Neural progenitor cell (in vitro differentiated cells): ENCODE measurements around the gene KPTN. TPM values are rescaled to one million over a fixed set of nuclear protein-coding genes. Genes with fewer than 3 reads are reported as not detected.

Experiments used
- DNase-seq: peaks from one replicate; pipeline ENCODE4 v3.0.0-alpha.2; 2016; ENCODE audit warnings: low spot score
- H2AFZ ChIP-seq: fragments of 200-600 bp; sonication (generic); replicated peaks from 2 replicates; pipeline ENCODE4 v1.6.1; 2016; ENCODE audit warnings: antibody characterized with exemption
- H3F3A ChIP-seq: fragments of 200-600 bp; sonication (generic); 2 replicates; pipeline ENCODE4 v1.6.1; 2016; ENCODE audit warnings: antibody characterized with exemption, low read depth
- H3K27ac ChIP-seq: fragments of 200-600 bp; sonication (generic); 2 replicates; pipeline ENCODE4 v1.5.1; 2016; ENCODE audit warnings: mild to moderate bottlenecking
- H3K27me3 ChIP-seq: fragments of 200-600 bp; sonication (generic); 2 replicates; pipeline ENCODE4 v1.6.1; 2016; ENCODE audit warnings: mild to moderate bottlenecking, moderate library complexity
- H3K36me3 ChIP-seq: fragments of 200-600 bp; sonication (generic); 2 replicates; pipeline ENCODE4 v1.5.1; 2016
- H3K4me1 ChIP-seq: fragments of 200-600 bp; sonication (generic); 2 replicates; pipeline ENCODE4 v1.6.1; 2016; ENCODE audit warnings: mixed run types
- H3K4me2 ChIP-seq: fragments of 200-600 bp; sonication (generic); 2 replicates; pipeline ENCODE4 v1.6.1; 2016
- H3K4me3 ChIP-seq: fragments of 200-600 bp; sonication (generic); 2 replicates; pipeline ENCODE4 v1.5.1; 2016
- H3K79me2 ChIP-seq: fragments of 200-600 bp; sonication (generic); 2 replicates; pipeline ENCODE4 v1.6.1; 2016; ENCODE audit warnings: low read depth
- H3K9ac ChIP-seq: fragments of 200-600 bp; sonication (generic); 2 replicates; pipeline ENCODE4 v1.6.1; 2016
- H3K9me3 ChIP-seq: fragments of 200-600 bp; sonication (generic); 2 replicates; pipeline ENCODE4 v1.5.1; 2016; ENCODE audit warnings: low read depth
- H4K20me1 ChIP-seq: fragments of 200-600 bp; sonication (generic); 2 replicates; pipeline ENCODE4 v1.6.1; 2016; ENCODE audit warnings: low read depth
- H3K27ac Mint-ChIP-seq: 3 replicates; pipeline ENCODE4 v1.8.0; 2021; ENCODE audit warnings: mixed read lengths
- H3K27me3 Mint-ChIP-seq: 2 replicates; pipeline ENCODE4 v1.8.0; 2022; ENCODE audit warnings: low read depth, mild to moderate bottlenecking, inconsistent platforms, moderate library complexity, mixed read lengths; ENCODE audit not compliant: insufficient read depth
- H3K36me3 Mint-ChIP-seq: 3 replicates; pipeline ENCODE4 v1.8.0; 2021; ENCODE audit warnings: mixed read lengths
- H3K4me1 Mint-ChIP-seq: 3 replicates; pipeline ENCODE4 v1.8.0; 2021; ENCODE audit warnings: mixed read lengths
- H3K4me3 Mint-ChIP-seq: 3 replicates; pipeline ENCODE4 v1.8.0; 2021; ENCODE audit warnings: mild to moderate bottlenecking, moderate library complexity, mixed read lengths
- H3K9me3 Mint-ChIP-seq: 3 replicates; pipeline ENCODE4 v1.8.0; 2020; ENCODE audit warnings: mixed read lengths
- EZH2 ChIP-seq: fragments of 200-600 bp; sonication (generic); IDR thresholded peaks from 2 replicates; pipeline ENCODE4 v1.6.1; 2017; ENCODE audit warnings: antibody characterized with exemption, mild to moderate bottlenecking, moderate library complexity
- EZH2phosphoT487 ChIP-seq: fragments of 200-600 bp; sonication (generic); IDR thresholded peaks from 2 replicates; pipeline ENCODE4 v1.6.1; 2017; ENCODE audit warnings: antibody characterized with exemption
- total RNA-seq: library from RNA; depleted of rRNA; stranded (reverse); fragments of >200 nt; gene quantifications from 2 replicates; pipeline ENCODE4 v1.2.3, GENCODE V29; 2015; ENCODE audit warnings: low replicate concordance
- TF ChIP-seq, protein P1 (sequence below): fragments of 200-600 bp; sonication (generic); IDR thresholded peaks from 2 replicates; pipeline ENCODE4 v1.5.1; 2017; ENCODE audit warnings: antibody characterized with exemption, mild to moderate bottlenecking

KPTN gene
- total RNA-seq, 1 donor from 2014 or later: 18.1 TPM

DNA sequence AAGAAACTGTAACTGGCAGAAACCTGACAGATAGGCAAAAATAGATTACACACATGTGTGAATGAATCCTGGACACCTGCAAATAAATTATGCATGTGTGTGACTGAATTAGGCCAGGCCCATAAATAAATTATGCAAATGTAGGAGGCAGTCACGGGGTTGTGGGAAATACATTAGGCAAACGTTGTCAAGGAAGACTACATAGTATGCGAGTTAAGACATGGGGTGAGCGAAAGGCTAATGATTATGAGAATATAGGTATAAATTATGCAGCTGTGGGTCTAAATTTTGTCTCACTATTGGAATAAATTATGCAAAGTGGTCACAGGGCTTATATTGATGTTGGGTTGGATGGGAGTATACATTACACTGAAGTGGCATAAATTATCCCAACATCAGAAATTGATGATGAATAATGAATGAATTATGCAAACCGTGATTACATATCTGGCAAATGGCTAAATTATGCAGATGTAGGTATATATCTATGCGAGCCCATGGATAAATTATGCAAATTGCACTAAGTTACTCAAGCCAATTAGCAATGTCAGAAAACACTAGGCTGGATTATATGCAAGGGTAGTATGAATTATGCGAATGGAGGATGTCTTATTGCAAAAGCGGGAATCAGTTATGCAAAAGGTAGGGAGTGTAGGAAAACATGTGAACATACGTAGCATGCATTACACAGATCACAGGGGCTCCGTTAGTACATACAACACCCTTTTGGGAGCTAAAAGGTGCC, 19.2 kb downstream of the KPTN start:
- H3K27me3 ChIP-seq: peaks cover 3% of the 10 kb centered on the region
- H3K9me3 Mint-ChIP-seq: no peaks in the 10 kb centered on the region
- peaks cover 18% of the 10 kb centered on the region for H3K4me1 Mint-ChIP-seq
- no peaks in the 10 kb centered on the region for H3K36me3 Mint-ChIP-seq
- no peak overlapping the region for H3K27ac Mint-ChIP-seq
- H3K9me3 ChIP-seq: no peaks in the 10 kb centered on the region
- H2AFZ ChIP-seq: no peak overlapping the region
- no peak overlapping the region for H3K4me2 ChIP-seq
- no peak overlapping the region for H3K9ac ChIP-seq
- H4K20me1 ChIP-seq: peaks cover 19% of the 10 kb centered on the region
- peaks cover 16% of the 10 kb centered on the region for H3F3A ChIP-seq
- H3K4me3 Mint-ChIP-seq: no peak overlapping the region
- no peak overlapping the region for H3K4me3 ChIP-seq
- H3K27ac ChIP-seq: no peak overlapping the region
- H3K36me3 ChIP-seq: no peaks in the 10 kb centered on the region
- TF ChIP-seq EZH2: no peak
- no peak for TF ChIP-seq EZH2phosphoT487
- TF ChIP-seq, protein P1, sequence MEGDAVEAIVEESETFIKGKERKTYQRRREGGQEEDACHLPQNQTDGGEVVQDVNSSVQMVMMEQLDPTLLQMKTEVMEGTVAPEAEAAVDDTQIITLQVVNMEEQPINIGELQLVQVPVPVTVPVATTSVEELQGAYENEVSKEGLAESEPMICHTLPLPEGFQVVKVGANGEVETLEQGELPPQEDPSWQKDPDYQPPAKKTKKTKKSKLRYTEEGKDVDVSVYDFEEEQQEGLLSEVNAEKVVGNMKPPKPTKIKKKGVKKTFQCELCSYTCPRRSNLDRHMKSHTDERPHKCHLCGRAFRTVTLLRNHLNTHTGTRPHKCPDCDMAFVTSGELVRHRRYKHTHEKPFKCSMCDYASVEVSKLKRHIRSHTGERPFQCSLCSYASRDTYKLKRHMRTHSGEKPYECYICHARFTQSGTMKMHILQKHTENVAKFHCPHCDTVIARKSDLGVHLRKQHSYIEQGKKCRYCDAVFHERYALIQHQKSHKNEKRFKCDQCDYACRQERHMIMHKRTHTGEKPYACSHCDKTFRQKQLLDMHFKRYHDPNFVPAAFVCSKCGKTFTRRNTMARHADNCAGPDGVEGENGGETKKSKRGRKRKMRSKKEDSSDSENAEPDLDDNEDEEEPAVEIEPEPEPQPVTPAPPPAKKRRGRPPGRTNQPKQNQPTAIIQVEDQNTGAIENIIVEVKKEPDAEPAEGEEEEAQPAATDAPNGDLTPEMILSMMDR: no peak
- DNase-seq: no peak
- peaks cover 16% of the 10 kb centered on the region for H3K27me3 Mint-ChIP-seq
- H3K4me1 ChIP-seq: peaks cover 20% of the 10 kb centered on the region
- H3K79me2 ChIP-seq: no peaks in the 10 kb centered on the region

DNA sequence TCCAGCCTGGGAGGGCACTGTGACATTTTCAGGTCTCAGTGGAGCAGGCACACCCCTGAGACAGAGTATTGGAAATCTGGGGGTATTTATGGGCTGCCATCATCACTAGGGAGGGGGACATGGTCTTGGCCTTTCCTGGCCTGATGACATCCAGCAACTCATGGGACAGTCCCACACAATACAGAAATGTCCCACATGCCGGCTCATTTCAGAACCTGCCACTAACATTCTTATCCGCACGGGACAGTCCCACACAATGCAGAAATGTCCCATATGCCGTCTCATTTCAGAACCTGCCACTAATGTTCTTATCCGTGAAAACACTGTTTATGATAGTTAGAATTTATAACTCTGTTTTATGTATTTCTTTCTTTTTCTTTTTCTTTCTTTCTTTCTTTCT, 22.1 kb downstream of the KPTN start:
- H3K9ac ChIP-seq: no peak overlapping the region
- no peaks in the 10 kb centered on the region for H3K9me3 Mint-ChIP-seq
- no peak for TF ChIP-seq EZH2phosphoT487
- TF ChIP-seq EZH2: no peak
- TF ChIP-seq, protein P1: no peak

DNA sequence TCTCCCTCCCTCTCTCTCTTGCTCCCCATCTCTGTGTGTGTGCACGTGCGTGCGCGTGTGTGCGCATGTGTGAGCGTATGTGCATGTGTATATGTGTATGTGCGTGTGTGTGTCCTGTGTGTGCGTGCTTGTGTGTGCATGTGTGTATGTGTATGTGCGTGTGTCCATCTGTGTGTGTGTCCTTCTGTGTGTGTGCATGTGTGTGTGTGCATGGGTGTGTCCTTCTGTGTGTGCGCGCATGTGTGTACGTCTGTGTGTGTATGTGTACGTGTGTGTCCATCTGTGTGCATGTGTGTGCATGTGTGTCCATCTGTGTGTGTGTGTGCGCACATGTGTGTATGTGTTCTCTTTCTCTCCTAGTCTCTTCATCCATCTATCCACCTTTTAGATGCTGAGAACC, 24.5 kb downstream of the KPTN start:
- Histone ChIP-seq H3K4me3 (no peak overlapping the region), H3F3A (peaks cover under 1% of the 10 kb centered on the region), H3K27me3 (peaks cover 45% of the 10 kb centered on the region), H3K4me2 (no peak overlapping the region), H4K20me1 (no peaks in the 10 kb centered on the region), H3K9ac (no peak overlapping the region), H3K36me3 (no peaks in the 10 kb centered on the region), H2AFZ (no peak overlapping the region), H3K9me3 (no peaks in the 10 kb centered on the region), H3K4me1 (no peaks in the 10 kb centered on the region), H3K79me2 (no peaks in the 10 kb centered on the region), H3K27ac (no peak overlapping the region)
- Mint-ChIP-seq H3K27ac (no peak overlapping the region), H3K36me3 (no peaks in the 10 kb centered on the region), H3K27me3 (peaks cover 8% of the 10 kb centered on the region), H3K9me3 (peaks cover 13% of the 10 kb centered on the region), H3K4me3 (no peak overlapping the region), H3K4me1 (no peaks in the 10 kb centered on the region)
- TF ChIP-seq EZH2phosphoT487 (no peak), EZH2 (no peak)
- TF ChIP-seq, protein P1: no peak
- no peak for DNase-seq

More for the DNA sequence above, 22.1 kb downstream of the KPTN start:
- no peak overlapping the region for H3K27ac Mint-ChIP-seq
- Histone ChIP-seq H2AFZ (no peak overlapping the region), H3K36me3 (no peaks in the 10 kb centered on the region), H3K4me2 (no peak overlapping the region), H3K4me1 (no peaks in the 10 kb centered on the region), H4K20me1 (no peaks in the 10 kb centered on the region), H3K4me3 (no peak overlapping the region), H3K79me2 (no peaks in the 10 kb centered on the region), H3K27me3 (peaks cover 33% of the 10 kb centered on the region), H3K9me3 (no peaks in the 10 kb centered on the region), H3F3A (peaks cover 3% of the 10 kb centered on the region), H3K27ac (no peak overlapping the region)
- H3K4me3 Mint-ChIP-seq: no peak overlapping the region
- peaks cover 3% of the 10 kb centered on the region for H3K27me3 Mint-ChIP-seq
- DNase-seq: no peak
- H3K4me1 Mint-ChIP-seq: no peaks in the 10 kb centered on the region
- no peaks in the 10 kb centered on the region for H3K36me3 Mint-ChIP-seq
